Activated CD8-positive, alpha-beta T cell treated with anti-CD3 and anti-CD28 coated beads, Interleukin-2, amount 10 ng/mL, durations not matched to agents 7 days and 5 days (primary cell): ENCODE results near the gene ITGB5. TPM values are rescaled to one million over a fixed set of nuclear protein-coding genes. Genes with fewer than 3 reads are reported as not detected.
A peak's percentile ranks its signal among the peaks of the same experiment; 100 is the strongest.

ENCODE experiments used
- ATAC-seq: fragments of 150-1000 bp; cut with Tn5 transposase; one replicate; pipeline ENCODE4 v1.10.0; 2021; ENCODE audit warnings: moderate library complexity
- CTCF ChIA-PET: fragments of 350-600 bp; sonication (Branson Sonifier 250); formaldehyde crosslinking; loops from one replicate; lab custom pipeline; 2021; ENCODE audit warnings: antibody characterized with exemption; lab: Charles Lee
- POLR2A ChIA-PET: fragments of 350-600 bp; sonication (Branson Sonifier 250); formaldehyde crosslinking; loops from one replicate; lab custom pipeline; 2021; ENCODE audit warnings: antibody characterized with exemption; lab: Charles Lee
- DNase-seq: peaks from one replicate; pipeline ENCODE4 v3.0.0-alpha.2; 2020
- H3K27ac Mint-ChIP-seq: one replicate; pipeline ENCODE4 v1.8.0; 2021; ENCODE audit warnings: mild to moderate bottlenecking, mixed read lengths
- H3K27me3 Mint-ChIP-seq: one replicate; pipeline ENCODE4 v1.8.0; 2021; ENCODE audit warnings: low read depth, mixed read lengths
- H3K36me3 Mint-ChIP-seq: one replicate; pipeline ENCODE4 v1.8.0; 2021; ENCODE audit warnings: low read depth, mixed read lengths
- H3K4me1 Mint-ChIP-seq: one replicate; pipeline ENCODE4 v1.8.0; 2021; ENCODE audit warnings: low read depth, mixed read lengths
- H3K4me3 Mint-ChIP-seq: one replicate; pipeline ENCODE4 v1.8.0; 2021; ENCODE audit warnings: mild to moderate bottlenecking, mixed read lengths
- H3K9me3 Mint-ChIP-seq: one replicate; pipeline ENCODE4 v1.8.0; 2022; ENCODE audit warnings: mixed read lengths; ENCODE audit not compliant: insufficient read depth
- total RNA-seq, 2 experiments: library from RNA; stranded (reverse); gene quantifications; one replicate each; pipeline ENCODE4 v1.2.3, GENCODE V29; 2021

Gene ITGB5
- total RNA-seq, 2 experiments from 2014 or later = not detected

GRCh38 chr3:124770336-124771082, 116.7 kb downstream of the ITGB5 start:
- POLR2A ChIA-PET = interaction anchor here (1.1 kb wide), 1 partner anchor 10 kb away, joined by 4 read pairs; no protein-coding TSS in a partner anchor
- H3K36me3 Mint-ChIP-seq = no peaks in the 10 kb centered on the region
- H3K4me3 Mint-ChIP-seq = no peak overlapping the region
- DNase-seq (no peak), ATAC-seq (no peak)
- H3K4me1 Mint-ChIP-seq = no peaks in the 10 kb centered on the region
- H3K27ac Mint-ChIP-seq = no peak overlapping the region
- H3K9me3 Mint-ChIP-seq = no peaks in the 10 kb centered on the region
- CTCF ChIA-PET = interaction anchor here (2.9 to 5.6 kb wide), 2 partner anchors 9 to 131 kb away, joined by 22 to 33 read pairs; no protein-coding TSS in a partner anchor
- H3K27me3 Mint-ChIP-seq = peaks cover 19% of the 10 kb centered on the region

GRCh38 chr3:124769462-124769861, 117.7 kb downstream of the ITGB5 start:
- no peak overlapping the region for H3K4me3 Mint-ChIP-seq
- H3K27me3 Mint-ChIP-seq = peaks cover 19% of the 10 kb centered on the region
- DNase-seq (no peak), ATAC-seq (no peak)
- POLR2A ChIA-PET = interaction anchor here (1.0 to 1.1 kb wide), 2 partner anchors 9 to 132 kb away, joined by 3 to 4 read pairs; no protein-coding TSS in a partner anchor
- no peak overlapping the region for H3K27ac Mint-ChIP-seq
- H3K36me3 Mint-ChIP-seq = no peaks in the 10 kb centered on the region
- H3K9me3 Mint-ChIP-seq = no peaks in the 10 kb centered on the region
- H3K4me1 Mint-ChIP-seq = no peaks in the 10 kb centered on the region
- CTCF ChIA-PET = interaction anchor here (0.7 to 5.6 kb wide), 3 partner anchors 15 to 132 kb away, joined by 3 to 33 read pairs (median 3); no protein-coding TSS in a partner anchor

- no peaks in the 10 kb centered on the region for H3K36me3 Mint-ChIP-seq
- H3K27ac Mint-ChIP-seq = no peak overlapping the region
- no peaks in the 10 kb centered on the region for H3K4me1 Mint-ChIP-seq
- no peak overlapping the region for H3K4me3 Mint-ChIP-seq
- peaks cover 19% of the 10 kb centered on the region for H3K27me3 Mint-ChIP-seq
- DNase-seq (peak; percentile 37), ATAC-seq (peak; percentile 39)
- CTCF ChIA-PET = interaction anchor here (0.7 to 5.6 kb wide), 2 partner anchors 15 to 133 kb away, joined by 3 to 33 read pairs; no protein-coding TSS in a partner anchor
- no peaks in the 10 kb centered on the region for H3K9me3 Mint-ChIP-seq
- POLR2A ChIA-PET = interaction anchor here (1.0 kb wide), 1 partner anchor 133 kb away, joined by 3 read pairs; no protein-coding TSS in a partner anchor
Observed at GRCh38 chr3:124768812-124769211, 118.4 kb downstream of the ITGB5 start.

- no peaks in the 10 kb centered on the region for H3K9me3 Mint-ChIP-seq
- no peak overlapping the region for H3K4me3 Mint-ChIP-seq
- peaks cover 18% of the 10 kb centered on the region for H3K27me3 Mint-ChIP-seq
- no peaks in the 10 kb centered on the region for H3K36me3 Mint-ChIP-seq
- DNase-seq = no peak
- no peak for ATAC-seq
- H3K4me1 Mint-ChIP-seq = no peaks in the 10 kb centered on the region
- H3K27ac Mint-ChIP-seq = no peak overlapping the region
- CTCF ChIA-PET = interaction anchor here (0.8 to 5.6 kb wide), 2 partner anchors 132 to 134 kb away, joined by 3 to 33 read pairs; no protein-coding TSS in a partner anchor
- POLR2A ChIA-PET = no interaction called here
Observed at GRCh38 chr3:124767691-124768090, 119.5 kb downstream of the ITGB5 start.

GRCh38 chr3:124767264-124767663, 119.9 kb downstream of the ITGB5 start:
- Mint-ChIP-seq H3K27me3 (peaks cover 14% of the 10 kb centered on the region), H3K9me3 (no peaks in the 10 kb centered on the region), H3K27ac (no peak overlapping the region), H3K36me3 (no peaks in the 10 kb centered on the region), H3K4me1 (no peaks in the 10 kb centered on the region), H3K4me3 (no peak overlapping the region)
- ChIA-PET CTCF (interaction anchor here (0.8 to 5.6 kb wide), 2 partner anchors 133 to 135 kb away, joined by 3 to 33 read pairs; no protein-coding TSS in a partner anchor), POLR2A (no interaction called here)
- ATAC-seq (no peak), DNase-seq (no peak)

- POLR2A ChIA-PET = no interaction called here
Observed at GRCh38 chr3:124766113-124767095, 120.8 kb downstream of the ITGB5 start.

GRCh38 chr3:124765197-124765840, 121.8 kb downstream of the ITGB5 start:
- H3K36me3 Mint-ChIP-seq = no peaks in the 10 kb centered on the region
- no peak overlapping the region for H3K4me3 Mint-ChIP-seq
- DNase-seq (no peak), ATAC-seq (no peak)
- ChIA-PET CTCF (interaction anchor here (8.3 kb wide), 1 partner anchor 139 kb away, joined by 194 read pairs; no protein-coding TSS in a partner anchor), POLR2A (no interaction called here)
- peaks cover 3% of the 10 kb centered on the region for H3K27me3 Mint-ChIP-seq
- H3K27ac Mint-ChIP-seq = no peak overlapping the region
- H3K9me3 Mint-ChIP-seq = no peaks in the 10 kb centered on the region
- H3K4me1 Mint-ChIP-seq = peaks cover 6% of the 10 kb centered on the region

More at GRCh38 chr3:124766113-124767095, 120.8 kb downstream of the ITGB5 start:
- Mint-ChIP-seq H3K4me3 (no peak overlapping the region), H3K4me1 (peaks cover 3% of the 10 kb centered on the region), H3K36me3 (no peaks in the 10 kb centered on the region), H3K27me3 (peaks cover 9% of the 10 kb centered on the region), H3K9me3 (no peaks in the 10 kb centered on the region), H3K27ac (no peak overlapping the region)
- no peak for DNase-seq
- CTCF ChIA-PET = interaction anchor here (0.8 to 5.6 kb wide), 2 partner anchors 133 to 136 kb away, joined by 3 to 33 read pairs; no protein-coding TSS in a partner anchor
- ATAC-seq = no peak

- no peaks in the 10 kb centered on the region for H3K36me3 Mint-ChIP-seq
- DNase-seq (no peak), ATAC-seq (no peak)
- H3K9me3 Mint-ChIP-seq = no peaks in the 10 kb centered on the region
- H3K27me3 Mint-ChIP-seq = peaks cover under 1% of the 10 kb centered on the region
- peaks cover 6% of the 10 kb centered on the region for H3K4me1 Mint-ChIP-seq
- no peak overlapping the region for H3K27ac Mint-ChIP-seq
- H3K4me3 Mint-ChIP-seq = no peak overlapping the region
- ChIA-PET POLR2A (no interaction called here), CTCF (interaction anchor here (8.3 kb wide), 1 partner anchor 140 kb away, joined by 194 read pairs; no protein-coding TSS in a partner anchor)
Observed at GRCh38 chr3:124764746-124765145, 122.4 kb downstream of the ITGB5 start.

- ChIA-PET CTCF (interaction anchor here (8.3 kb wide), 1 partner anchor 141 kb away, joined by 194 read pairs; no protein-coding TSS in a partner anchor), POLR2A (no interaction called here)
- no peaks in the 10 kb centered on the region for H3K27me3 Mint-ChIP-seq
- no peaks in the 10 kb centered on the region for H3K36me3 Mint-ChIP-seq
- no peak for ATAC-seq
- H3K4me3 Mint-ChIP-seq = no peak overlapping the region
- no peak overlapping the region for H3K27ac Mint-ChIP-seq
- DNase-seq = no peak
- H3K4me1 Mint-ChIP-seq = peaks cover 6% of the 10 kb centered on the region
- H3K9me3 Mint-ChIP-seq = no peaks in the 10 kb centered on the region
Observed at GRCh38 chr3:124763644-124764358, 123.4 kb downstream of the ITGB5 start.

GRCh38 chr3:124763206-124763605, 124.0 kb downstream of the ITGB5 start:
- H3K4me1 Mint-ChIP-seq = peaks cover 6% of the 10 kb centered on the region
- H3K4me3 Mint-ChIP-seq = no peak overlapping the region
- no peak overlapping the region for H3K27ac Mint-ChIP-seq
- DNase-seq (no peak), ATAC-seq (no peak)
- no peaks in the 10 kb centered on the region for H3K9me3 Mint-ChIP-seq
- ChIA-PET POLR2A (no interaction called here), CTCF (interaction anchor here (2.9 to 8.3 kb wide), 2 partner anchors 8 to 141 kb away, joined by 22 to 194 read pairs; no protein-coding TSS in a partner anchor)
- H3K36me3 Mint-ChIP-seq = no peaks in the 10 kb centered on the region
- no peaks in the 10 kb centered on the region for H3K27me3 Mint-ChIP-seq
